Keratinocyte (primary cell): ENCODE data around the gene CRPPA. TPM values are rescaled to one million over a fixed set of nuclear protein-coding genes. Genes with fewer than 3 reads are reported as not detected.
"Not testable (repeated sequence)": the region's sequence is repeated elsewhere in the genome, so short reads cannot be mapped to it uniquely, and the experiment has no call there.

Source experiments
- DNase-seq: peaks from one replicate; pipeline ENCODE4 v3.0.0-alpha.2; 2011; ENCODE audit warnings: low read depth, missing footprints, low spot score
- FAIRE-seq: peaks from 2 replicates; lab custom pipeline; 2011; peaks lifted over from hg19 to GRCh38; lab: Jason Lieb, UNC
- H2AFZ ChIP-seq: 2 replicates; pipeline ENCODE4 v1.6.0; 2012; ENCODE audit warnings: low read length, control low read depth, inconsistent platforms; ENCODE audit not compliant: control insufficient read depth
- H3K27ac ChIP-seq: 2 replicates; pipeline ENCODE4 v1.5.1; 2011; ENCODE audit warnings: low read length; ENCODE audit not compliant: control insufficient read depth, insufficient read depth
- H3K27me3 ChIP-seq: 3 replicates; pipeline ENCODE4 v1.6.0; 2011; ENCODE audit warnings: low read length; ENCODE audit not compliant: control insufficient read depth, insufficient read depth; ENCODE audit errors: extremely low read depth
- H3K36me3 ChIP-seq, 2 experiments: 2 replicates in 1 of 2; 3 replicates in 1 of 2; pipeline ENCODE4 v1.5.1; 2011; ENCODE audit warnings: low read length in 2 of 2, mild to moderate bottlenecking in 1 of 2; ENCODE audit not compliant: control insufficient read depth in 2 of 2, insufficient read depth in 2 of 2; ENCODE audit errors: extremely low read depth in 1 of 2
- H3K4me1 ChIP-seq: 3 replicates; pipeline ENCODE4 v1.5.1; 2011; ENCODE audit warnings: low read length; ENCODE audit not compliant: control insufficient read depth, insufficient read depth; ENCODE audit errors: extremely low read depth
- H3K4me2 ChIP-seq: 3 replicates; pipeline ENCODE4 v1.6.0; 2011; ENCODE audit warnings: low read depth, low read length; ENCODE audit not compliant: control insufficient read depth, insufficient read depth; ENCODE audit errors: extremely low read depth
- H3K4me3 ChIP-seq, 3 experiments: fragments of 200-600 bp in 1 of 3; sonication (generic) in 1 of 3; 2 replicates in 2 of 3; 3 replicates in 1 of 3; pipeline ENCODE4 v1.5.1; 2011 to 2016; ENCODE audit warnings: low read length in 3 of 3, mild to moderate bottlenecking in 3 of 3, control low read depth in 2 of 3, inconsistent platforms in 1 of 3, low read depth in 1 of 3, mixed read lengths in 1 of 3, mixed run types in 1 of 3, moderate library complexity in 1 of 3; ENCODE audit not compliant: control insufficient read depth in 2 of 3, insufficient read depth in 2 of 3; ENCODE audit errors: extremely low read depth in 1 of 3
- H3K79me2 ChIP-seq: 2 replicates; pipeline ENCODE4 v1.6.0; 2012; ENCODE audit warnings: low read length; ENCODE audit not compliant: control insufficient read depth, insufficient read depth
- H3K9ac ChIP-seq: 3 replicates; pipeline ENCODE4 v1.6.0; 2011; ENCODE audit warnings: low read length; ENCODE audit not compliant: control insufficient read depth, insufficient read depth; ENCODE audit errors: extremely low read depth
- H3K9me1 ChIP-seq: 3 replicates; pipeline ENCODE4 v1.6.0; 2011; ENCODE audit warnings: low read length; ENCODE audit not compliant: control insufficient read depth, insufficient read depth; ENCODE audit errors: extremely low read depth
- H3K9me3 ChIP-seq: 2 replicates; pipeline ENCODE4 v1.5.1; 2012; ENCODE audit warnings: low read depth, low read length; ENCODE audit not compliant: control insufficient read depth
- H4K20me1 ChIP-seq: 3 replicates; pipeline ENCODE4 v1.6.0; 2011; ENCODE audit warnings: low read length; ENCODE audit not compliant: control insufficient read depth, insufficient read depth; ENCODE audit errors: extremely low read depth
- CTCF ChIP-seq, 3 experiments: IDR thresholded peaks in 1 of 3; conservative IDR thresholded peaks in 1 of 3; optimal IDR thresholded peaks in 1 of 3; 2 replicates in 2 of 3; 3 replicates in 1 of 3; pipeline versions ENCODE3 to v1.5.1; 2011; ENCODE audit warnings: low read length in 3 of 3, mild to moderate bottlenecking in 3 of 3, moderate library complexity in 2 of 3, control low read depth in 1 of 3, inconsistent platforms in 1 of 3; ENCODE audit not compliant: insufficient read depth in 2 of 3; ENCODE audit errors: extremely low read depth in 1 of 3
- EZH2 ChIP-seq: IDR thresholded peaks from one replicate; pipeline ENCODE4 v1.6.1; 2012; ENCODE audit warnings: inconsistent platforms, mild to moderate bottlenecking, low read length, moderate library complexity
- dilution Hi-C: fragments of 300-500 bp; cut with MboI; formaldehyde crosslinking; loops from one replicate; pipeline ENCODE4 v1.7.0; 2020; ENCODE audit warnings: low sequenced_read_pairs; ENCODE audit not compliant: extremely low pct_ligation_motif_present
- polyA plus RNA-seq, 5 experiments: library from polyadenylated mRNA; depleted of rRNA in 3 of 5; stranded (reverse) in 3 of 5; stranded (forward) in 1 of 5; unstranded in 1 of 5; fragments of >200 nt; gene quantifications; 1 replicate in 1 of 5; 2 replicates in 3 of 5; 3 replicates in 1 of 5; pipeline versions ENCODE4 v1.2.1 to v1.2.3, GENCODE V29; 2011 to 2012; ENCODE audit warnings: missing spikeins in 2 of 5, low read depth in 1 of 5, low replicate concordance in 1 of 5

CRPPA gene
- polyA plus RNA-seq, 1 donor (not counting 4 experiments of a cell fraction or from before 2014, with no cell fraction given): 0.51 TPM

GRCh38 chr7:16393862-16394422 lies 27.4 kb downstream of the CRPPA start:
- H3K9me1 ChIP-seq: no peaks in the 10 kb centered on the region
- no peak overlapping the region for H3K9ac ChIP-seq
- H3K4me3 ChIP-seq: no peak overlapping the region
- H3K4me2 ChIP-seq: no peak overlapping the region
- no peak for TF ChIP-seq EZH2
- TF ChIP-seq CTCF (optimal IDR thresholded peaks at IDR 0.05 in 1 of 3, IDR thresholded peaks at IDR 0.05 in 1 of 3, conservative IDR thresholded peaks at IDR 0.05 in 1 of 3; ENCODE audit: extremely low read depth in 1 of 3, insufficient read depth in 2 of 3, low read length in 3 of 3): no peak
- H3K9me3 ChIP-seq: peaks cover 22% of the 10 kb centered on the region
- no peaks in the 10 kb centered on the region for H3K36me3 ChIP-seq
- no peak overlapping the region for H2AFZ ChIP-seq
- DNase-seq (no peak), FAIRE-seq (no peak)
- peaks cover 4% of the 10 kb centered on the region for H3K4me1 ChIP-seq
- no peaks in the 10 kb centered on the region for H4K20me1 ChIP-seq
- dilution Hi-C loops: no loop called here
- no peak overlapping the region for H3K27ac ChIP-seq
- H3K27me3 ChIP-seq: no peaks in the 10 kb centered on the region
- H3K79me2 ChIP-seq: no peaks in the 10 kb centered on the region

GRCh38 chr7:16392990-16393523 lies 28.3 kb downstream of the CRPPA start:
- Histone ChIP-seq H3K9me3 (peaks cover 13% of the 10 kb centered on the region), H4K20me1 (no peaks in the 10 kb centered on the region), H3K27me3 (no peaks in the 10 kb centered on the region), H3K4me3 (no peak overlapping the region), H3K4me2 (no peak overlapping the region), H3K79me2 (no peaks in the 10 kb centered on the region), H2AFZ (no peak overlapping the region), H3K9me1 (no peaks in the 10 kb centered on the region), H3K36me3 (no peaks in the 10 kb centered on the region), H3K4me1 (peaks cover 4% of the 10 kb centered on the region), H3K9ac (no peak overlapping the region), H3K27ac (no peak overlapping the region)
- TF ChIP-seq EZH2 (no peak), CTCF (optimal IDR thresholded peaks at IDR 0.05 in 1 of 3, IDR thresholded peaks at IDR 0.05 in 1 of 3, conservative IDR thresholded peaks at IDR 0.05 in 1 of 3; ENCODE audit: extremely low read depth in 1 of 3, insufficient read depth in 2 of 3, low read length in 3 of 3) (no peak)
- dilution Hi-C loops: no loop called here
- no peak for FAIRE-seq
- no peak for DNase-seq

GRCh38 chr7:16383786-16384185 lies 37.6 kb downstream of the CRPPA start:
- H3K4me2 ChIP-seq, H3K27ac ChIP-seq, H2AFZ ChIP-seq, DNase-seq, H3K79me2 ChIP-seq, dilution Hi-C loops, H3K9me1 ChIP-seq, H3K9ac ChIP-seq, H4K20me1 ChIP-seq, H3K36me3 ChIP-seq, FAIRE-seq, H3K4me1 ChIP-seq, H3K27me3 ChIP-seq, H3K9me3 ChIP-seq, H3K4me3 ChIP-seq: not testable (repeated sequence)

- H3K79me2 ChIP-seq, H3K9me1 ChIP-seq, FAIRE-seq, H3K4me2 ChIP-seq, H4K20me1 ChIP-seq, dilution Hi-C loops, H3K27me3 ChIP-seq, H3K4me1 ChIP-seq, H3K36me3 ChIP-seq, H2AFZ ChIP-seq, H3K9me3 ChIP-seq, H3K4me3 ChIP-seq, DNase-seq, H3K9ac ChIP-seq, H3K27ac ChIP-seq: not testable (repeated sequence)
Observed at GRCh38 chr7:16383103-16383502, 38.2 kb downstream of the CRPPA start.
